ENCODE results near the gene FRK. TPM values are rescaled to one million over a fixed set of nuclear protein-coding genes. Genes with fewer than 3 reads are reported as not detected.

The FRK gene
- total RNA-seq, 4 donors from 2014 or later = 7.4 to 54.3 (median 31.2) TPM

GRCh38 chr6:116030770-116031169, 29.9 kb downstream of the FRK start:
- no peaks in the 10 kb centered on the region for H3K4me1 ChIP-seq
- H3K4me3 ChIP-seq = no peak overlapping the region
- no peaks in the 10 kb centered on the region for H3K9me3 ChIP-seq
- no peaks in the 10 kb centered on the region for H3K27me3 ChIP-seq
- no peak overlapping the region for H3K27ac ChIP-seq
- no peak for DNase-seq
- no peak for TF ChIP-seq POLR2A (IDR thresholded peaks at IDR 0.05)
- TF ChIP-seq, protein P1, sequence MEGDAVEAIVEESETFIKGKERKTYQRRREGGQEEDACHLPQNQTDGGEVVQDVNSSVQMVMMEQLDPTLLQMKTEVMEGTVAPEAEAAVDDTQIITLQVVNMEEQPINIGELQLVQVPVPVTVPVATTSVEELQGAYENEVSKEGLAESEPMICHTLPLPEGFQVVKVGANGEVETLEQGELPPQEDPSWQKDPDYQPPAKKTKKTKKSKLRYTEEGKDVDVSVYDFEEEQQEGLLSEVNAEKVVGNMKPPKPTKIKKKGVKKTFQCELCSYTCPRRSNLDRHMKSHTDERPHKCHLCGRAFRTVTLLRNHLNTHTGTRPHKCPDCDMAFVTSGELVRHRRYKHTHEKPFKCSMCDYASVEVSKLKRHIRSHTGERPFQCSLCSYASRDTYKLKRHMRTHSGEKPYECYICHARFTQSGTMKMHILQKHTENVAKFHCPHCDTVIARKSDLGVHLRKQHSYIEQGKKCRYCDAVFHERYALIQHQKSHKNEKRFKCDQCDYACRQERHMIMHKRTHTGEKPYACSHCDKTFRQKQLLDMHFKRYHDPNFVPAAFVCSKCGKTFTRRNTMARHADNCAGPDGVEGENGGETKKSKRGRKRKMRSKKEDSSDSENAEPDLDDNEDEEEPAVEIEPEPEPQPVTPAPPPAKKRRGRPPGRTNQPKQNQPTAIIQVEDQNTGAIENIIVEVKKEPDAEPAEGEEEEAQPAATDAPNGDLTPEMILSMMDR (IDR thresholded peaks at IDR 0.05) = no peak
- no peaks in the 10 kb centered on the region for H3K36me3 ChIP-seq

GRCh38 chr6:116029535-116029934, 31.2 kb downstream of the FRK start:
- H3K4me3 ChIP-seq = no peak overlapping the region
- no peaks in the 10 kb centered on the region for H3K9me3 ChIP-seq
- no peaks in the 10 kb centered on the region for H3K4me1 ChIP-seq
- no peak for TF ChIP-seq POLR2A (IDR thresholded peaks at IDR 0.05)
- TF ChIP-seq, protein P1 (IDR thresholded peaks at IDR 0.05) = no peak
- H3K36me3 ChIP-seq = no peaks in the 10 kb centered on the region
- no peak overlapping the region for H3K27ac ChIP-seq
- no peak for DNase-seq
- H3K27me3 ChIP-seq = no peaks in the 10 kb centered on the region

- H3K4me3 ChIP-seq = no peak overlapping the region
- DNase-seq = no peak
Observed at GRCh38 chr6:116028233-116028632, 32.5 kb downstream of the FRK start.

DNA sequence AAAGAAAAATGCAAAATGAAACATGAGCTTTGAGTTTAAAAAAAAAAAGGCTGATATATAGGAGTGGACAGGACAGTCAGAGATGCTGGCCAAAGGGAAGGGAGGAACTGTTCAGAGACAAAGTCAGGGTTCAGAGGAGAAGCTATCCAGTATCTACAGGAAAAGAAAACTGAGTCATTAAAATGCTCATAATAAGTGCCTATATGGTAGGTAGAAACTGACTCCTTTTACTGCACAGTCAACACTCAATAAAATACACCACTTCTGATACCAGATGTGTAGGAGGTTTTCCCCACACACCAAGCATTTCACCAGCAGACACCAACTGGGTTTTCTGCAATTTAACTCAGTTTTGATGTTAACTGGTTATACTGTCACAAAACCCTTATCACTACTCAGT, 32.9 kb downstream of the FRK start:
- TF ChIP-seq, protein P1 (IDR thresholded peaks at IDR 0.05) = no peak
- TF ChIP-seq POLR2A (IDR thresholded peaks at IDR 0.05) = no peak
- no peak overlapping the region for H3K27ac ChIP-seq
- DNase-seq = no peak
- H3K4me3 ChIP-seq = no peak overlapping the region
- no peaks in the 10 kb centered on the region for H3K4me1 ChIP-seq
- H3K27me3 ChIP-seq = no peaks in the 10 kb centered on the region
- no peaks in the 10 kb centered on the region for H3K9me3 ChIP-seq
- H3K36me3 ChIP-seq = no peaks in the 10 kb centered on the region

More at GRCh38 chr6:116028233-116028632, 32.5 kb downstream of the FRK start:
- Histone ChIP-seq H3K36me3 (no peaks in the 10 kb centered on the region), H3K27ac (no peak overlapping the region), H3K4me1 (no peaks in the 10 kb centered on the region), H3K27me3 (no peaks in the 10 kb centered on the region), H3K9me3 (no peaks in the 10 kb centered on the region)
- TF ChIP-seq, protein P1 (IDR thresholded peaks at IDR 0.05) = no peak
- no peak for TF ChIP-seq POLR2A (IDR thresholded peaks at IDR 0.05)

DNA sequence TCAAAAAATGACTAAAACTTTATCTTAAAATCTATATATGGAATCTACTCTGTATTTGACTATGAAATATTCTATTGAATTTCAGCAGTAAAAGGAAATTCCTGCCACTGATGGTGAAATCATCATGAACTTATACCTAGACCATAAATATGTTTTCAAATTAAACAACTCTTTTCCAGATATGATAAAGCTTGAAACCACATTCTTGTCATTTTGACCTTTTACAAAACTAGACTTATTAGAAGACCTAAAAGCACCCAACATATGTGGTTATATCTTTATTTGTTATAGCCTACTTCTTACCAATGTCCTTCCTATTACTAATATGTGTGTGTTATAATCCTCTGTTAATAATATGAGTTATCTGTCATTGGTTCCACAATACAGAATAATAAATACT, 35.3 kb downstream of the FRK start:
- H3K9me3 ChIP-seq = no peaks in the 10 kb centered on the region
- H3K27ac ChIP-seq = no peak overlapping the region
- TF ChIP-seq, protein P1 (IDR thresholded peaks at IDR 0.05) = no peak
- no peak for TF ChIP-seq POLR2A (IDR thresholded peaks at IDR 0.05)

More for the DNA sequence above, 35.3 kb downstream of the FRK start:
- Histone ChIP-seq H3K27me3 (no peaks in the 10 kb centered on the region), H3K4me3 (no peak overlapping the region), H3K4me1 (no peaks in the 10 kb centered on the region), H3K36me3 (no peaks in the 10 kb centered on the region)
- no peak for DNase-seq

All from Peyer's patch (tissue), 4 donors.